MM.1S (cell line): ENCODE measurements around the gene TBX4.

Source experiments
- DNase-seq: peaks from one replicate; pipeline ENCODE4 v3.0.0-alpha.2; 2015
- H2AFZ ChIP-seq: fragments of 300-600 bp; sonication (generic); 2 replicates; pipeline ENCODE4 v1.6.0; 2016; ENCODE audit warnings: antibody characterized with exemption, low read length
- H3F3A ChIP-seq: fragments of 300-600 bp; sonication (generic); 2 replicates; pipeline ENCODE4 v1.6.1; 2016; ENCODE audit warnings: mild to moderate bottlenecking, antibody characterized with exemption, low read length, moderate library complexity, mixed read lengths; ENCODE audit not compliant: insufficient read depth
- H3K27ac ChIP-seq: fragments of 300-600 bp; sonication (generic); 2 replicates; pipeline ENCODE4 v1.5.1; 2016; ENCODE audit warnings: mild to moderate bottlenecking, low read length
- H3K27me3 ChIP-seq: fragments of 300-600 bp; sonication (generic); replicated peaks from 2 replicates; pipeline ENCODE4 v1.6.0; 2016; ENCODE audit warnings: low read length; ENCODE audit not compliant: insufficient read depth
- H3K36me3 ChIP-seq: fragments of 300-600 bp; sonication (generic); replicated peaks from 2 replicates; pipeline ENCODE4 v1.6.1; 2016; ENCODE audit warnings: mild to moderate bottlenecking, low read length, mixed read lengths; ENCODE audit not compliant: insufficient read depth
- H3K4me1 ChIP-seq: fragments of 300-600 bp; sonication (generic); 2 replicates; pipeline ENCODE4 v1.6.1; 2016; ENCODE audit warnings: low read length, mixed read lengths
- H3K4me2 ChIP-seq: fragments of 300-600 bp; sonication (generic); 2 replicates; pipeline ENCODE4 v1.6.0; 2016; ENCODE audit warnings: low read depth, low read length
- H3K4me3 ChIP-seq: fragments of 300-600 bp; sonication (generic); 2 replicates; pipeline ENCODE4 v1.5.1; 2016; ENCODE audit warnings: low read length, mixed read lengths
- H3K79me2 ChIP-seq: fragments of 300-600 bp; sonication (generic); 2 replicates; pipeline ENCODE4 v1.6.1; 2016; ENCODE audit warnings: mixed run types, low read length, mixed read lengths
- H3K9ac ChIP-seq: fragments of 300-600 bp; sonication (generic); 2 replicates; pipeline ENCODE4 v1.6.1; 2016; ENCODE audit warnings: low read length, mixed read lengths
- H3K9me2 ChIP-seq: fragments of 300-600 bp; sonication (generic); replicated peaks from 2 replicates; pipeline ENCODE4 v1.6.1; 2016; ENCODE audit warnings: mild to moderate bottlenecking, low read length, mixed read lengths; ENCODE audit not compliant: insufficient read depth
- H3K9me3 ChIP-seq: fragments of 300-600 bp; sonication (generic); replicated peaks from 2 replicates; pipeline ENCODE4 v1.6.1; 2016; ENCODE audit warnings: mild to moderate bottlenecking, low read length, mixed read lengths; ENCODE audit not compliant: insufficient read depth
- H4K20me1 ChIP-seq: fragments of 300-600 bp; sonication (generic); 2 replicates; pipeline ENCODE4 v1.6.1; 2016; ENCODE audit warnings: mild to moderate bottlenecking, low read length, moderate library complexity, mixed read lengths; ENCODE audit not compliant: insufficient read depth
- CTCF ChIP-seq: fragments of 300-600 bp; sonication (generic); IDR thresholded peaks from 2 replicates; pipeline ENCODE4 v1.5.1; 2016; ENCODE audit warnings: antibody characterized with exemption, low read length, mixed read lengths
- EZH2 ChIP-seq: fragments of 300-600 bp; sonication (generic); optimal IDR thresholded peaks from 2 replicates; pipeline ENCODE3; 2017; ENCODE audit warnings: low read depth, mild to moderate bottlenecking, antibody characterized with exemption, low read length, mixed read lengths
- EZH2phosphoT487 ChIP-seq: fragments of 300-600 bp; sonication (generic); IDR thresholded peaks from 2 replicates; pipeline ENCODE4 v1.6.1; 2018; ENCODE audit warnings: antibody characterized with exemption, low read length

Gene TBX4

GRCh38 chr17:61479493-61480413 is 27.5 kb downstream of the TBX4 start:
- Histone ChIP-seq H3K4me3 (no peak overlapping the region), H4K20me1 (no peaks in the 10 kb centered on the region), H3K4me2 (no peak overlapping the region), H3K9me2 (no peaks in the 10 kb centered on the region), H3F3A (no peaks in the 10 kb centered on the region), H3K79me2 (no peaks in the 10 kb centered on the region), H2AFZ (0 out of 2 replicates have a peak overlapping the region, but pooled peaks have one; percentile 11), H3K4me1 (no peaks in the 10 kb centered on the region), H3K36me3 (no peaks in the 10 kb centered on the region), H3K27me3 (no peaks in the 10 kb centered on the region), H3K27ac (no peak overlapping the region), H3K9ac (no peak overlapping the region), H3K9me3 (no peaks in the 10 kb centered on the region)
- TF ChIP-seq CTCF (no peak), EZH2phosphoT487 (no peak), EZH2 (no peak)
- no peak for DNase-seq

- H3K9me2 ChIP-seq, result no peaks in the 10 kb centered on the region
Observed at GRCh38 chr17:61480414-61480807, 28.2 kb downstream of the TBX4 start.

GRCh38 chr17:61481421-61481820 is 29.2 kb downstream of the TBX4 start:
- H4K20me1 ChIP-seq, result no peaks in the 10 kb centered on the region
- H3K27ac ChIP-seq, result no peak overlapping the region
- H2AFZ ChIP-seq, result no peak overlapping the region
- no peaks in the 10 kb centered on the region for H3K27me3 ChIP-seq
- no peaks in the 10 kb centered on the region for H3K4me1 ChIP-seq
- H3K9me2 ChIP-seq, result no peaks in the 10 kb centered on the region
- H3K36me3 ChIP-seq, result no peaks in the 10 kb centered on the region
- H3K79me2 ChIP-seq, result no peaks in the 10 kb centered on the region
- TF ChIP-seq CTCF (no peak), EZH2phosphoT487 (no peak)
- no peaks in the 10 kb centered on the region for H3F3A ChIP-seq
- no peaks in the 10 kb centered on the region for H3K9me3 ChIP-seq
- H3K4me2 ChIP-seq, result no peak overlapping the region
- no peak for DNase-seq
- no peak overlapping the region for H3K4me3 ChIP-seq
- no peak overlapping the region for H3K9ac ChIP-seq

More at GRCh38 chr17:61480414-61480807, 28.2 kb downstream of the TBX4 start:
- H3K79me2 ChIP-seq, result no peaks in the 10 kb centered on the region
- no peaks in the 10 kb centered on the region for H3K4me1 ChIP-seq
- no peak overlapping the region for H3K4me2 ChIP-seq
- H4K20me1 ChIP-seq, result no peaks in the 10 kb centered on the region
- no peak overlapping the region for H3K27ac ChIP-seq
- H3K9ac ChIP-seq, result no peak overlapping the region
- no peaks in the 10 kb centered on the region for H3K36me3 ChIP-seq
- TF ChIP-seq CTCF (no peak), EZH2phosphoT487 (no peak), EZH2 (no peak)
- H3K4me3 ChIP-seq, result no peak overlapping the region
- no peaks in the 10 kb centered on the region for H3K27me3 ChIP-seq
- H3F3A ChIP-seq, result no peaks in the 10 kb centered on the region
- 0 out of 2 replicates have a peak overlapping the region, but pooled peaks have one; percentile 11 for H2AFZ ChIP-seq
- DNase-seq, result no peak
- no peaks in the 10 kb centered on the region for H3K9me3 ChIP-seq
